GM13976 (cell line): ENCODE results near the gene BMAL2.

Source experiments
- DNase-seq: peaks from one replicate; pipeline ENCODE4 v3.0.0; 2012; ENCODE audit warnings: low spot score
- CTCF ChIP-seq: IDR thresholded peaks from 2 replicates; pipeline ENCODE4 v1.5.1; 2012; ENCODE audit warnings: borderline replicate concordance, mild to moderate bottlenecking; ENCODE audit not compliant: insufficient read depth; ENCODE audit errors: extremely low read depth, missing control alignments, control extremely low read depth
- in situ Hi-C: fragments of 300-500 bp; cut with MboI; formaldehyde crosslinking; loops from one replicate; pipeline ENCODE4 v1.12.0; 2022; ENCODE audit warnings: low sequenced_read_pairs, mixed read lengths, inconsistent platforms; ENCODE audit not compliant: unreplicated experiment

BMAL2 gene

GRCh38 chr12:27344246-27344645, 11.6 kb downstream of the BMAL2 start:
- no peak for DNase-seq
- TF ChIP-seq CTCF, result no peak
- in situ Hi-C loops, result no loop called here

GRCh38 chr12:27344760-27345159, 12.1 kb downstream of the BMAL2 start:
- in situ Hi-C loops, result no loop called here

GRCh38 chr12:27345376-27345775, 12.7 kb downstream of the BMAL2 start:
- in situ Hi-C loops, result no loop called here
- no peak for TF ChIP-seq CTCF
- no peak for DNase-seq

More at GRCh38 chr12:27344760-27345159, 12.1 kb downstream of the BMAL2 start:
- DNase-seq, result no peak
- TF ChIP-seq CTCF, result no peak

- no peak for DNase-seq
- in situ Hi-C loops, result no loop called here
- no peak for TF ChIP-seq CTCF
Observed at GRCh38 chr12:27347779-27348178, 15.1 kb downstream of the BMAL2 start.

- no peak for DNase-seq
- in situ Hi-C loops, result no loop called here
- no peak for TF ChIP-seq CTCF
Observed at GRCh38 chr12:27351476-27351875, 18.8 kb downstream of the BMAL2 start.

- no peak for TF ChIP-seq CTCF
- in situ Hi-C loops, result no loop called here
Observed at GRCh38 chr12:27355486-27355885, 22.9 kb downstream of the BMAL2 start.

GRCh38 chr12:27355979-27356378, 23.3 kb downstream of the BMAL2 start:
- no peak for DNase-seq
- TF ChIP-seq CTCF, result no peak
- in situ Hi-C loops, result no loop called here

More at GRCh38 chr12:27355486-27355885, 22.9 kb downstream of the BMAL2 start:
- DNase-seq, result no peak
